T47D (cell line): ENCODE measurements around the gene NFE2L2.
"Not testable (repeated sequence)": the region's sequence is repeated elsewhere in the genome, so short reads cannot be mapped to it uniquely, and the experiment has no call there.

Experiments
- DNase-seq, 2 experiments: peaks; one replicate each; pipeline versions ENCODE4 v3.0.0 to v3.0.0-alpha.2; 2011 to 2012; ENCODE audit warnings: low read depth in 1 of 2, low spot score in 1 of 2
- JUND ChIP-seq: IDR thresholded peaks from 2 replicates; pipeline ENCODE4 v1.6.1; 2012; ENCODE audit warnings: low read depth
- in situ Hi-C: cut with HindIII; loops from 2 replicates; pipeline ENCODE4 v1.10.0; 2016; ENCODE audit warnings: low sequenced_read_pairs, low pct_unique_long_range_greater_than_20kb

NFE2L2 gene

GRCh38 chr2:177247693-177248262 is 16.7 kb downstream of the NFE2L2 start:
- no peak for DNase-seq
- in situ Hi-C loops, result no loop called here
- no peak for TF ChIP-seq JUND

- in situ Hi-C loops, DNase-seq: not testable (repeated sequence)
Observed at GRCh38 chr2:177246523-177247030, 17.9 kb downstream of the NFE2L2 start.

GRCh38 chr2:177246000-177246399 is 18.5 kb downstream of the NFE2L2 start:
- TF ChIP-seq JUND, result no peak
- DNase-seq, result no peak
- in situ Hi-C loops, result no loop called here

GRCh38 chr2:177245010-177245422 is 19.5 kb downstream of the NFE2L2 start:
- DNase-seq, result no peak
- in situ Hi-C loops, result no loop called here
- no peak for TF ChIP-seq JUND

- in situ Hi-C loops, result no loop called here
- no peak for TF ChIP-seq JUND
- DNase-seq, result no peak
Observed at GRCh38 chr2:177244244-177244771, 20.2 kb downstream of the NFE2L2 start.

- TF ChIP-seq JUND, result no peak
- in situ Hi-C loops, result no loop called here
- no peak for DNase-seq
Observed at GRCh38 chr2:177243476-177243875, 21.1 kb downstream of the NFE2L2 start.

GRCh38 chr2:177243073-177243472 is 21.5 kb downstream of the NFE2L2 start:
- no peak for TF ChIP-seq JUND
- in situ Hi-C loops, result no loop called here
- no peak for DNase-seq

- in situ Hi-C loops, result no loop called here
- peak; percentile 17 to 79 for DNase-seq
- TF ChIP-seq JUND, result peak; percentile 76
Observed at GRCh38 chr2:177242121-177242987, 22.2 kb downstream of the NFE2L2 start.

- 0 out of 2 replicates have a peak, but pooled peaks have one; percentile 5 for TF ChIP-seq JUND
- in situ Hi-C loops, result no loop called here
- DNase-seq, result no peak
Observed at GRCh38 chr2:177241711-177242120, 22.8 kb downstream of the NFE2L2 start.

- no peak for TF ChIP-seq JUND
- in situ Hi-C loops, result no loop called here
- peak in 1 of 2 experiments; percentile 58 for DNase-seq
Observed at GRCh38 chr2:177239932-177240630, 24.4 kb downstream of the NFE2L2 start.

GRCh38 chr2:177239053-177239452 is 25.5 kb downstream of the NFE2L2 start:
- DNase-seq, result no peak
- in situ Hi-C loops, result no loop called here
- TF ChIP-seq JUND, result no peak

GRCh38 chr2:177237932-177238331 is 26.6 kb downstream of the NFE2L2 start:
- no peak for TF ChIP-seq JUND
- DNase-seq, result no peak
- in situ Hi-C loops, result no loop called here
